ENCODE measurements around the gene CRYBG2.
"Not testable (repeated sequence)": the region's sequence is repeated elsewhere in the genome, so short reads cannot be mapped to it uniquely, and the experiment has no call there.

Gene CRYBG2

GRCh38 chr1:26300578-26301275, 53.2 kb downstream of the CRYBG2 start:
- no peak for DNase-seq
- in situ Hi-C loops (cut with MboI; ENCODE audit: low pct_unique_long_range_greater_than_20kb, low sequenced_read_pairs) = no loop called here

- in situ Hi-C loops (cut with MboI; ENCODE audit: low pct_unique_long_range_greater_than_20kb, low sequenced_read_pairs) = no loop called here
- no peak for DNase-seq
These were observed 56.2 kb downstream of the CRYBG2 start for GRCh38 chr1:26297791-26298124.

- no peak for DNase-seq
- in situ Hi-C loops (cut with MboI; ENCODE audit: low pct_unique_long_range_greater_than_20kb, low sequenced_read_pairs) = no loop called here
These were observed 56.7 kb downstream of the CRYBG2 start for GRCh38 chr1:26297057-26297790.

- no peak for DNase-seq
- in situ Hi-C loops (cut with MboI; ENCODE audit: low pct_unique_long_range_greater_than_20kb, low sequenced_read_pairs) = no loop called here
These were observed 57.4 kb downstream of the CRYBG2 start for GRCh38 chr1:26296340-26297056.

- in situ Hi-C loops (cut with MboI; ENCODE audit: low pct_unique_long_range_greater_than_20kb, low sequenced_read_pairs) = no loop called here
These were observed 58.5 kb downstream of the CRYBG2 start for GRCh38 chr1:26295194-26296138.

GRCh38 chr1:26293911-26294463, 59.9 kb downstream of the CRYBG2 start:
- in situ Hi-C loops (cut with MboI; ENCODE audit: low pct_unique_long_range_greater_than_20kb, low sequenced_read_pairs) = no loop called here
- no peak for DNase-seq

More at GRCh38 chr1:26295194-26296138, 58.5 kb downstream of the CRYBG2 start:
- no peak for DNase-seq

GRCh38 chr1:26292735-26293134, 61.2 kb downstream of the CRYBG2 start:
- not testable (repeated sequence) for DNase-seq

GRCh38 chr1:26291939-26292338, 62.0 kb downstream of the CRYBG2 start:
- DNase-seq = no peak
- in situ Hi-C loops (cut with MboI; ENCODE audit: low pct_unique_long_range_greater_than_20kb, low sequenced_read_pairs) = no loop called here

More at GRCh38 chr1:26292735-26293134, 61.2 kb downstream of the CRYBG2 start:
- in situ Hi-C loops (cut with MboI; ENCODE audit: low pct_unique_long_range_greater_than_20kb, low sequenced_read_pairs) = not testable (repeated sequence)

- no peak for DNase-seq
- in situ Hi-C loops (cut with MboI; ENCODE audit: low pct_unique_long_range_greater_than_20kb, low sequenced_read_pairs) = no loop called here
These were observed 62.5 kb downstream of the CRYBG2 start for GRCh38 chr1:26291433-26291832.

- no peak for DNase-seq
- in situ Hi-C loops (cut with MboI; ENCODE audit: low pct_unique_long_range_greater_than_20kb, low sequenced_read_pairs) = no loop called here
These were observed 63.1 kb downstream of the CRYBG2 start for GRCh38 chr1:26290882-26291261.

GRCh38 chr1:26290122-26290881, 63.6 kb downstream of the CRYBG2 start:
- DNase-seq = peak; percentile 78
- in situ Hi-C loops (cut with MboI; ENCODE audit: low pct_unique_long_range_greater_than_20kb, low sequenced_read_pairs) = no loop called here

- peak; percentile 98 for DNase-seq
- in situ Hi-C loops (cut with MboI; ENCODE audit: low pct_unique_long_range_greater_than_20kb, low sequenced_read_pairs) = no loop called here
These were observed 64.5 kb downstream of the CRYBG2 start for GRCh38 chr1:26289158-26290059.

- in situ Hi-C loops (cut with MboI; ENCODE audit: low pct_unique_long_range_greater_than_20kb, low sequenced_read_pairs) = no loop called here
- peak; percentile 68 for DNase-seq
These were observed 65.5 kb downstream of the CRYBG2 start for GRCh38 chr1:26288311-26288941.

GRCh38 chr1:26287811-26288210, 66.1 kb downstream of the CRYBG2 start:
- in situ Hi-C loops (cut with MboI; ENCODE audit: low pct_unique_long_range_greater_than_20kb, low sequenced_read_pairs) = no loop called here
- no peak for DNase-seq

GRCh38 chr1:26287033-26287711, 66.8 kb downstream of the CRYBG2 start:
- peak; percentile 84 for DNase-seq
- in situ Hi-C loops (cut with MboI; ENCODE audit: low pct_unique_long_range_greater_than_20kb, low sequenced_read_pairs) = no loop called here

- in situ Hi-C loops (cut with MboI; ENCODE audit: low pct_unique_long_range_greater_than_20kb, low sequenced_read_pairs) = no loop called here
These were observed 67.9 kb downstream of the CRYBG2 start for GRCh38 chr1:26286064-26286416.

More at GRCh38 chr1:26286064-26286416, 67.9 kb downstream of the CRYBG2 start:
- no peak for DNase-seq
